Measurements from ENCODE around the gene NUCB2.

The NUCB2 gene

DNA sequence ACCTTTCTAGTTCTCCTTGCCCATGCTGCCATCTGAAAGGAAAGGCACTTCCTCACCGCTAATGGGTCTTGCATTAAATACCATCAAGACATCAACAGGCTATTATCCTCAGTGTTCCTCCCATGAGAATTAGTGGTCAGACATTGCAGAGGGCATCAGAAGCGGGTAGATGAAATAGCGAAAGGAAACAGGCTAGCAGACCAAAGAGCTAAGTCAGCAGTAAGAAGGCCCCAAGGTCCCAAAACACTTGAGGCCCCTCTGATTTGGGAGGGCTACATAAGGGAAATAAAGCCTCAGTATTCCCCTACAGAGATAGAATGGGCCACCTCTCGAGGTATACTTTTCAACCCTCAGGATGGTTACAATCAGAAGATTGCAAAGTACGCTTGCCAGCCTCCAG, 99.0 kb downstream of the NUCB2 start:
- Histone ChIP-seq H3K27ac (ENCODE audit: low read depth, low read length) (no peak overlapping the region), H4K20me1 (ENCODE audit: control insufficient read depth, insufficient read depth, low read depth, low read length) (no peaks in the 10 kb centered on the region), H3K36me3 (ENCODE audit: control insufficient read depth, low read length) (peaks cover 95% of the 10 kb centered on the region), H3K4me1 (ENCODE audit: control insufficient read depth, low read length) (no peaks in the 10 kb centered on the region), H3K79me2 (ENCODE audit: control insufficient read depth, low read length) (no peaks in the 10 kb centered on the region), H3K4me2 (ENCODE audit: low read length) (no peak overlapping the region), H3K9me3 (ENCODE audit: control insufficient read depth, insufficient read depth, low read length) (peaks cover 17% of the 10 kb centered on the region; the same call in 1 of the 2 replicates), H3K27me3 (ENCODE audit: control insufficient read depth, low read length) (no peaks in the 10 kb centered on the region), H3F3A (ENCODE audit: control insufficient read depth, insufficient read depth) (no peaks in the 10 kb centered on the region), H3K9me2 (replicated peaks; ENCODE audit: control insufficient read depth, low read length) (no peaks in the 10 kb centered on the region), H3K4me3 (ENCODE audit: low read length) (no peak overlapping the region)
- TF ChIP-seq, protein P1, sequence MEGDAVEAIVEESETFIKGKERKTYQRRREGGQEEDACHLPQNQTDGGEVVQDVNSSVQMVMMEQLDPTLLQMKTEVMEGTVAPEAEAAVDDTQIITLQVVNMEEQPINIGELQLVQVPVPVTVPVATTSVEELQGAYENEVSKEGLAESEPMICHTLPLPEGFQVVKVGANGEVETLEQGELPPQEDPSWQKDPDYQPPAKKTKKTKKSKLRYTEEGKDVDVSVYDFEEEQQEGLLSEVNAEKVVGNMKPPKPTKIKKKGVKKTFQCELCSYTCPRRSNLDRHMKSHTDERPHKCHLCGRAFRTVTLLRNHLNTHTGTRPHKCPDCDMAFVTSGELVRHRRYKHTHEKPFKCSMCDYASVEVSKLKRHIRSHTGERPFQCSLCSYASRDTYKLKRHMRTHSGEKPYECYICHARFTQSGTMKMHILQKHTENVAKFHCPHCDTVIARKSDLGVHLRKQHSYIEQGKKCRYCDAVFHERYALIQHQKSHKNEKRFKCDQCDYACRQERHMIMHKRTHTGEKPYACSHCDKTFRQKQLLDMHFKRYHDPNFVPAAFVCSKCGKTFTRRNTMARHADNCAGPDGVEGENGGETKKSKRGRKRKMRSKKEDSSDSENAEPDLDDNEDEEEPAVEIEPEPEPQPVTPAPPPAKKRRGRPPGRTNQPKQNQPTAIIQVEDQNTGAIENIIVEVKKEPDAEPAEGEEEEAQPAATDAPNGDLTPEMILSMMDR (IDR thresholded peaks at IDR 0.05; ENCODE audit: low read depth, low read length, poor library complexity, severe bottlenecking), result no peak
- no peak for TF ChIP-seq EZH2phosphoT487 (IDR thresholded peaks at IDR 0.05; ENCODE audit: borderline replicate concordance, low read length)

DNA sequence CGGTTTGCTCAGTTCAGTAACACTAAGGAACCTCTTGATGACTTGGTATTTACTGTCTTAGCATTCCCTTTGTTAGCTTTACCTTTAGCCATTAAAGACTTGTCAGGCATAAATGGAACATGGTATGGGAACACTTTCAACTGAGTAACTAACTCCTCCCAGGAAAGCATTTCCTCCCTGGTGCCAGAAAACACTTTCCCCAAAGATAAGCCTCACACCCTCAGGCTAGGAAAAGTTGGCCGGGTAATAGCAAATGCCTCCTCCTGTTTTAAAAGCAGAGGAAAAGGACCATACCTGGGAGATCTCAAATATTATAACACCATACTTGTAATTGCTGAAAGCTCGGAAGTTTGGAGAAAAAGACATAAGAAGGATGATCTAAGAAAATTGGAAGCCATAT, 100.0 kb downstream of the NUCB2 start:
- Histone ChIP-seq H3K9me3 (ENCODE audit: control insufficient read depth, insufficient read depth, low read length) (peaks cover 8% of the 10 kb centered on the region; the same call in 1 of the 2 replicates), H3K4me2 (ENCODE audit: low read length) (no peak overlapping the region), H3K79me2 (ENCODE audit: control insufficient read depth, low read length) (no peaks in the 10 kb centered on the region), H3K4me3 (ENCODE audit: low read length) (no peak overlapping the region), H4K20me1 (ENCODE audit: control insufficient read depth, insufficient read depth, low read depth, low read length) (no peaks in the 10 kb centered on the region), H3F3A (ENCODE audit: control insufficient read depth, insufficient read depth) (no peaks in the 10 kb centered on the region), H3K4me1 (ENCODE audit: control insufficient read depth, low read length) (no peaks in the 10 kb centered on the region), H3K9me2 (replicated peaks; ENCODE audit: control insufficient read depth, low read length) (no peaks in the 10 kb centered on the region), H3K36me3 (ENCODE audit: control insufficient read depth, low read length) (peaks cover 92% of the 10 kb centered on the region), H3K27ac (ENCODE audit: low read depth, low read length) (no peak overlapping the region), H3K27me3 (ENCODE audit: control insufficient read depth, low read length) (no peaks in the 10 kb centered on the region)
- TF ChIP-seq EZH2phosphoT487 (IDR thresholded peaks at IDR 0.05; ENCODE audit: borderline replicate concordance, low read length), result no peak
- TF ChIP-seq, protein P1 (IDR thresholded peaks at IDR 0.05; ENCODE audit: low read depth, low read length, poor library complexity, severe bottlenecking), result no peak

GRCh38 chr11:17378655-17379054, 102.1 kb downstream of the NUCB2 start:
- no peak overlapping the region for H3K4me3 ChIP-seq (ENCODE audit: low read length)
- peaks cover 82% of the 10 kb centered on the region for H3K36me3 ChIP-seq (ENCODE audit: control insufficient read depth, low read length)
- H3K9me2 ChIP-seq (replicated peaks; ENCODE audit: control insufficient read depth, low read length), result no peaks in the 10 kb centered on the region
- H3K4me2 ChIP-seq (ENCODE audit: low read length), result no peak overlapping the region
- H3K79me2 ChIP-seq (ENCODE audit: control insufficient read depth, low read length), result no peaks in the 10 kb centered on the region
- H4K20me1 ChIP-seq (ENCODE audit: control insufficient read depth, insufficient read depth, low read depth, low read length), result 0 out of 2 replicates have a peak, but pooled peaks cover 4% of the 10 kb centered on the region
- H3K4me1 ChIP-seq (ENCODE audit: control insufficient read depth, low read length), result no peaks in the 10 kb centered on the region
- H3F3A ChIP-seq (ENCODE audit: control insufficient read depth, insufficient read depth), result peaks cover 7% of the 10 kb centered on the region; the same call in 1 of the 2 replicates
- no peaks in the 10 kb centered on the region for H3K27me3 ChIP-seq (ENCODE audit: control insufficient read depth, low read length)
- no peak overlapping the region for H3K27ac ChIP-seq (ENCODE audit: low read depth, low read length)
- TF ChIP-seq, protein P1 (IDR thresholded peaks at IDR 0.05; ENCODE audit: low read depth, low read length, poor library complexity, severe bottlenecking), result no peak
- no peak for TF ChIP-seq EZH2phosphoT487 (IDR thresholded peaks at IDR 0.05; ENCODE audit: borderline replicate concordance, low read length)
- no peaks in the 10 kb centered on the region for H3K9me3 ChIP-seq (ENCODE audit: control insufficient read depth, insufficient read depth, low read length)

Data from DOHH2 (cell line).